OCI-LY7 (cell line): ENCODE results near the gene ARHGAP29. TPM values are rescaled to one million over a fixed set of nuclear protein-coding genes. Genes with fewer than 3 reads are reported as not detected.

Experiments used
- BruUV-seq: library from RNA; stranded (reverse); fragments of 400-500 nt; replicated peaks from 2 replicates; lab custom pipeline; 2021; lab: Mats Ljungman, UMichigan
- CTCF ChIA-PET: fragments of 300-600 bp; sonication (Branson Sonifier 250); formaldehyde crosslinking; loops from one replicate; lab custom pipeline; 2022; ENCODE audit warnings: antibody characterized with exemption; ENCODE audit not compliant: unreplicated experiment; lab: Charles Lee
- POLR2A ChIA-PET: fragments of 300-600 bp; sonication (Branson Sonifier 250); formaldehyde crosslinking; loops from one replicate; lab custom pipeline; 2022; ENCODE audit warnings: antibody characterized with exemption; lab: Charles Lee
- DNase-seq: peaks from one replicate; pipeline ENCODE4 v3.0.0-alpha.2; 2015; ENCODE audit warnings: low spot score
- H2AFZ ChIP-seq: fragments of 200-600 bp; sonication (generic), shearing (Covaris generic); 2 replicates; pipeline ENCODE4 v1.6.1; 2014; ENCODE audit warnings: mild to moderate bottlenecking, antibody characterized with exemption, low read length, moderate library complexity
- H3K27ac ChIP-seq: fragments of 200-600 bp; sonication (generic); 2 replicates; pipeline ENCODE4 v1.5.1; 2014; ENCODE audit warnings: mixed run types, low read depth, mild to moderate bottlenecking, moderate library complexity, low read length, inconsistent platforms; ENCODE audit not compliant: poor library complexity, severe bottlenecking
- H3K36me3 ChIP-seq: fragments of 200-600 bp; sonication (generic); 2 replicates; pipeline ENCODE4 v1.6.1; 2014; ENCODE audit warnings: mild to moderate bottlenecking, antibody characterized with exemption, low read length, moderate library complexity, mixed read lengths; ENCODE audit not compliant: insufficient read depth
- H3K4me1 ChIP-seq: fragments of 200-600 bp; sonication (generic); 2 replicates; pipeline ENCODE4 v1.5.1; 2014; ENCODE audit warnings: mild to moderate bottlenecking, low read length; ENCODE audit not compliant: insufficient read depth, poor library complexity, severe bottlenecking
- H3K4me2 ChIP-seq: fragments of 200-600 bp; sonication (generic); 2 replicates; pipeline ENCODE4 v1.6.1; 2014; ENCODE audit warnings: mild to moderate bottlenecking, low read length
- H3K4me3 ChIP-seq: fragments of 200-600 bp; sonication (generic); 2 replicates; pipeline ENCODE4 v1.5.1; 2014; ENCODE audit warnings: mild to moderate bottlenecking, low read depth, low read length; ENCODE audit not compliant: poor library complexity, severe bottlenecking
- H3K79me2 ChIP-seq: fragments of 200-600 bp; sonication (generic); 2 replicates; pipeline ENCODE4 v1.6.1; 2016; ENCODE audit warnings: low read depth, mild to moderate bottlenecking, low read length, moderate library complexity, mixed read lengths; ENCODE audit not compliant: insufficient read depth
- H3K9me2 ChIP-seq: fragments of 200-600 bp; sonication (generic); 2 replicates; pipeline ENCODE4 v1.6.1; 2016; ENCODE audit warnings: mild to moderate bottlenecking, low read length, mixed read lengths; ENCODE audit not compliant: insufficient read depth
- H3K9me3 ChIP-seq: fragments of 200-600 bp; sonication (generic); 2 replicates; pipeline ENCODE4 v1.6.1; 2014; ENCODE audit warnings: mild to moderate bottlenecking, mixed run types, low read length, mixed read lengths
- H4K20me1 ChIP-seq: fragments of 200-600 bp; sonication (generic); 2 replicates; pipeline ENCODE4 v1.6.1; 2014; ENCODE audit warnings: mild to moderate bottlenecking, antibody characterized with exemption, low read length, moderate library complexity, mixed read lengths; ENCODE audit not compliant: insufficient read depth
- EZH2phosphoT487 ChIP-seq: fragments of 200-600 bp; sonication (generic); IDR thresholded peaks from 2 replicates; pipeline ENCODE4 v1.6.1; 2018; ENCODE audit warnings: low read depth, borderline replicate concordance, mild to moderate bottlenecking, mixed run types, antibody characterized with exemption, low read length, moderate library complexity, mixed read lengths
- intact Hi-C: fragments of 100-400 bp; cut with micrococcal nuclease; formaldehyde crosslinking; loops from one replicate; pipeline ENCODE4 v1.10.0; 2022; ENCODE audit not compliant: unreplicated experiment
- total RNA-seq, 2 experiments: library from RNA; depleted of rRNA in 1 of 2; stranded (reverse); fragments of >200 nt in 1 of 2; shearing (Covaris generic) in 1 of 2; gene quantifications; 2 replicates each; pipeline ENCODE4 v1.2.3, GENCODE V29; 2014 to 2022
- TF ChIP-seq, protein P1 (sequence below): fragments of 200-600 bp; sonication (generic); conservative IDR thresholded peaks from 2 replicates; pipeline ENCODE4 v1.5.1; 2014; ENCODE audit warnings: mild to moderate bottlenecking, antibody characterized with exemption, low read length, moderate library complexity, mixed read lengths

ARHGAP29 gene
- total RNA-seq, 2 experiments from 2014 or later, result 0.06 TPM; not detected in 1

DNA sequence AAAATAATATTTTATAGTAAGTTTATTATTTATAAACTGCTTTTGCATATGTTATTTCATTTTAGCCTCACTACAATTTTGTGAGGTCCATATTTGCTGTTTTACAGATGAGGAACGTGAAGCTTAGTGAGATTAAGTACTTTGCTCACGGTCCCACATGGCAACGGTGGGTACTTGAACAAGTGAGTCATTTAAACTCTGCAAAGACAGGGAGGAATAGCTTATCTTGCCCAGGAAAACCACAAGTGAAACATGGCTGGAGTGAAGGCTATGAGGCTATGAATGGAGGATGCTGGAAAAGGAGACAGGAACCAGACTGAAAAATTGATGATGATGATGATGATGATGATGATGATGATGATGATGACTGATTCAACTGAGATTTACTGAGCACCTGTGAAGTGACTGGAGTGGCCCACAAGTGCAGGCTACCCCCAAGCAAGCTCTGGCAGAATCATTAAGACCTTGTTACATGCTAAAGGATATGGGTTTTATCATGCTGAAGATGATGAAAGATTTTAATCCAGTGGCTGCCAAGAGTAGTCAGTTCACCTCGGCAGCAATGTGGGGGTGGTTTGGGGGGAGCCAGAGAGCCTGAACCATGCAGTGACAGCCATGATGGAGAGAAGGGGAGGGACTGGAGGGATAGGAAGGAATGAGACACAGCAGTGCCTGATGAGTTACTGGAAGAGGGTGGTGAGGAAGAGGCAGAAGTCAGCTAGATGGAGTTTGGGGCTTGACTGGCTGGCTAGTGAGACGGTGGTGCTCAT is 115.0 kb downstream of the ARHGAP29 start:
- DNase-seq, result no peak
- Histone ChIP-seq H3K4me1 (no peaks in the 10 kb centered on the region), H3K9me3 (no peaks in the 10 kb centered on the region), H2AFZ (no peak overlapping the region), H3K4me3 (no peak overlapping the region), H3K9me2 (no peaks in the 10 kb centered on the region), H3K79me2 (no peaks in the 10 kb centered on the region), H3K36me3 (no peaks in the 10 kb centered on the region), H3K4me2 (no peak overlapping the region), H3K27ac (no peak overlapping the region), H4K20me1 (no peaks in the 10 kb centered on the region)
- intact Hi-C loops, result no loop called here
- ChIA-PET CTCF (no interaction called here), POLR2A (no interaction called here)
- TF ChIP-seq EZH2phosphoT487, result no peak
- TF ChIP-seq, protein P1, sequence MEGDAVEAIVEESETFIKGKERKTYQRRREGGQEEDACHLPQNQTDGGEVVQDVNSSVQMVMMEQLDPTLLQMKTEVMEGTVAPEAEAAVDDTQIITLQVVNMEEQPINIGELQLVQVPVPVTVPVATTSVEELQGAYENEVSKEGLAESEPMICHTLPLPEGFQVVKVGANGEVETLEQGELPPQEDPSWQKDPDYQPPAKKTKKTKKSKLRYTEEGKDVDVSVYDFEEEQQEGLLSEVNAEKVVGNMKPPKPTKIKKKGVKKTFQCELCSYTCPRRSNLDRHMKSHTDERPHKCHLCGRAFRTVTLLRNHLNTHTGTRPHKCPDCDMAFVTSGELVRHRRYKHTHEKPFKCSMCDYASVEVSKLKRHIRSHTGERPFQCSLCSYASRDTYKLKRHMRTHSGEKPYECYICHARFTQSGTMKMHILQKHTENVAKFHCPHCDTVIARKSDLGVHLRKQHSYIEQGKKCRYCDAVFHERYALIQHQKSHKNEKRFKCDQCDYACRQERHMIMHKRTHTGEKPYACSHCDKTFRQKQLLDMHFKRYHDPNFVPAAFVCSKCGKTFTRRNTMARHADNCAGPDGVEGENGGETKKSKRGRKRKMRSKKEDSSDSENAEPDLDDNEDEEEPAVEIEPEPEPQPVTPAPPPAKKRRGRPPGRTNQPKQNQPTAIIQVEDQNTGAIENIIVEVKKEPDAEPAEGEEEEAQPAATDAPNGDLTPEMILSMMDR, result no peak
- no TSS peak for BruUV-seq

Other genes starting within 250 kb of the ARHGAP29 start
- not detected in 2 replicates for gene ABCA4, start 116.4 kb downstream of the ARHGAP29 start, total RNA-seq (2014; rRNA removed; shearing (Covaris generic))
- gene ABCA4, start 116.4 kb downstream of the ARHGAP29 start, total RNA-seq (2022), result not detected in 2 replicates
- 18.3 and 21.1 TPM in 2 replicates for gene ABCD3, start 180.8 kb upstream of the ARHGAP29 start, total RNA-seq (2014; rRNA removed; shearing (Covaris generic))
- gene ABCD3, start 180.8 kb upstream of the ARHGAP29 start, total RNA-seq (2022), result 33.8 and 36.5 TPM in 2 replicates